A549 (cell line): Measurements from ENCODE around the gene AMMECR1. TPM values are rescaled to one million over a fixed set of nuclear protein-coding genes. Genes with fewer than 3 reads are reported as not detected.

ENCODE experiments used
- ATAC-seq, 2 experiments: fragments of 200-7000 bp in 1 of 2; fragments of >200 bp in 1 of 2; cut with Nextera tagmentation in 1 of 2; cut with Tn5 transposase in 1 of 2; 3 replicates each; pipeline versions ENCODE4 v1.8.0 to v1.9.1; 2018 to 2020; ENCODE audit warnings: mild to moderate bottlenecking in 1 of 2, moderate library complexity in 1 of 2
- CTCF ChIA-PET: fragments of 300-600 bp; sonication (Branson Sonifier 250); formaldehyde crosslinking; extraction: SDS; loops from one replicate; lab custom pipeline; 2021; ENCODE audit warnings: antibody characterized with exemption, inconsistent platforms; lab: Yijun Ruan, JAX
- POLR2A ChIA-PET: fragments of 350-600 bp; formaldehyde crosslinking; extraction: SDS; loops from one replicate; lab custom pipeline; 2021; ENCODE audit warnings: antibody characterized with exemption, inconsistent platforms; lab: Yijun Ruan, JAX
- DNase-seq, 2 experiments: peaks; one replicate each; pipeline versions ENCODE4 v3.0.0 to v3.0.0-alpha.2; 2011 to 2016; ENCODE audit warnings: low read depth in 1 of 2, low spot score in 1 of 2
- FAIRE-seq: peaks from 2 replicates; lab custom pipeline; 2011; peaks lifted over from hg19 to GRCh38; lab: Jason Lieb, UNC
- H3K27ac ChIP-seq, 2 experiments: fragments of >200 bp; sonication (Bioruptor Twin); formaldehyde crosslinking; 3 replicates each; pipeline ENCODE4 v1.5.1; 2016 to 2017
- H3K4me1 ChIP-seq: fragments of >200 bp; sonication (Bioruptor Twin); formaldehyde crosslinking; 3 replicates; pipeline ENCODE4 v1.6.1; 2016
- H3K4me2 ChIP-seq: fragments of >200 bp; sonication (Bioruptor Twin); formaldehyde crosslinking; 3 replicates; pipeline ENCODE4 v1.6.1; 2016
- H3K4me3 ChIP-seq: fragments of >200 bp; sonication (Bioruptor Twin); formaldehyde crosslinking; 3 replicates; pipeline ENCODE4 v1.5.1; 2016
- H3K9me3 ChIP-seq: fragments of >200 bp; sonication (Bioruptor Twin); formaldehyde crosslinking; 3 replicates; pipeline ENCODE4 v1.6.1; 2016
- ATOH8 ChIP-seq: fragments of 250-450 bp; sonication (Bioruptor Pico); IDR thresholded peaks from 2 replicates; pipeline ENCODE4 v1.5.0; 2020; ENCODE audit warnings: low read depth, mild to moderate bottlenecking, moderate library complexity
- BCL3 ChIP-seq: fragments of >200 bp; sonication (Bioruptor Twin); formaldehyde crosslinking; IDR thresholded peaks from 3 replicates; pipeline ENCODE4 v1.6.1; 2016
- CBX8 ChIP-seq: fragments of 200-600 bp; sonication (generic); IDR thresholded peaks from 2 replicates; pipeline ENCODE4 v1.6.1; 2016
- CHD2 ChIP-seq: fragments of 150-350 bp; IDR thresholded peaks from 2 replicates; pipeline ENCODE4 v1.6.1; 2014; ENCODE audit warnings: low read length; ENCODE audit not compliant: partially characterized antibody
- E2F6 ChIP-seq: IDR thresholded peaks from 2 replicates; pipeline ENCODE4 v1.6.1; 2012; ENCODE audit warnings: low read depth, borderline replicate concordance
- ELK1 ChIP-seq: fragments of 150-350 bp; IDR thresholded peaks from 2 replicates; pipeline ENCODE4 v1.6.1; 2014; ENCODE audit warnings: low read depth, mild to moderate bottlenecking, low read length
- FOSL2 ChIP-seq, 2 experiments: fragments of 450-650 bp in 1 of 2; fragments of >200 bp in 1 of 2; sonication (Bioruptor Twin) in 1 of 2; formaldehyde crosslinking; IDR thresholded peaks; 2 replicates each; pipeline versions ENCODE4 v1.5.0 to v1.6.1; 2016 to 2020; ENCODE audit warnings: mild to moderate bottlenecking in 1 of 2, moderate library complexity in 1 of 2
- FOXS1 ChIP-seq: fragments of 250-450 bp; sonication (Bioruptor Pico); IDR thresholded peaks from 2 replicates; pipeline ENCODE4 v1.5.0; 2020; ENCODE audit warnings: mild to moderate bottlenecking, moderate library complexity
- GATA3 ChIP-seq: IDR thresholded peaks from 2 replicates; pipeline ENCODE4 v1.6.1; 2012; ENCODE audit warnings: borderline replicate concordance
- HOXB5 ChIP-seq: fragments of 250-450 bp; sonication (Bioruptor Pico); IDR thresholded peaks from 2 replicates; pipeline ENCODE4 v1.5.0; 2020; ENCODE audit warnings: mild to moderate bottlenecking, moderate library complexity
- JUN ChIP-seq, 2 experiments: fragments of >200 bp; sonication (Bioruptor Twin); formaldehyde crosslinking; IDR thresholded peaks; 2 replicates in 1 of 2; 3 replicates in 1 of 2; pipeline ENCODE4 v1.6.1; 2016 to 2017
- JUNB ChIP-seq: fragments of >200 bp; sonication (Bioruptor Twin); formaldehyde crosslinking; IDR thresholded peaks from 2 replicates; pipeline ENCODE4 v1.6.1; 2016
- KDM5A ChIP-seq: fragments of 200-600 bp; sonication (generic); IDR thresholded peaks from 2 replicates; pipeline ENCODE4 v1.6.1; 2016; ENCODE audit warnings: antibody characterized with exemption, mild to moderate bottlenecking
- MAX ChIP-seq: IDR thresholded peaks from 2 replicates; pipeline ENCODE4 v1.6.1; 2012
- NR3C1 ChIP-seq: fragments of >200 bp; sonication (Bioruptor Twin); formaldehyde crosslinking; IDR thresholded peaks from 3 replicates; pipeline ENCODE4 v1.6.1; 2017
- PHF8 ChIP-seq: fragments of 200-600 bp; sonication (generic); IDR thresholded peaks from 2 replicates; pipeline ENCODE4 v1.6.1; 2016; ENCODE audit warnings: low read depth, mild to moderate bottlenecking, antibody characterized with exemption, moderate library complexity, borderline replicate concordance
- RAD21 ChIP-seq, 2 experiments: fragments of >200 bp in 1 of 2; sonication (Bioruptor Twin) in 1 of 2; formaldehyde crosslinking in 1 of 2; IDR thresholded peaks in 1 of 2; conservative IDR thresholded peaks in 1 of 2; 2 replicates in 1 of 2; 3 replicates in 1 of 2; pipeline ENCODE4 v1.6.1; 2012 to 2018; ENCODE audit warnings: inconsistent platforms in 1 of 2
- RCOR1 ChIP-seq: fragments of 150-350 bp; IDR thresholded peaks from 2 replicates; pipeline ENCODE4 v1.6.1; 2014; ENCODE audit warnings: antibody characterized with exemption, low read length, low read depth
- REST ChIP-seq: fragments of 200-600 bp; sonication (generic); IDR thresholded peaks from 2 replicates; pipeline ENCODE4 v1.6.1; 2016; ENCODE audit warnings: antibody characterized with exemption, mild to moderate bottlenecking, moderate library complexity
- RFX5 ChIP-seq: fragments of 450-650 bp; IDR thresholded peaks from 2 replicates; pipeline ENCODE4 v1.7.1; 2014; ENCODE audit warnings: antibody characterized with exemption, mild to moderate bottlenecking, moderate library complexity
- RNF2 ChIP-seq: fragments of 200-600 bp; sonication (generic); IDR thresholded peaks from 2 replicates; pipeline ENCODE4 v1.6.1; 2016; ENCODE audit warnings: low read depth, mild to moderate bottlenecking, antibody characterized with exemption, moderate library complexity, borderline replicate concordance
- ZC3H11A ChIP-seq: fragments of 450-650 bp; IDR thresholded peaks from 2 replicates; pipeline ENCODE4 v1.6.1; 2014; ENCODE audit warnings: antibody characterized with exemption, mild to moderate bottlenecking
- ZFP36 ChIP-seq: fragments of 450-650 bp; IDR thresholded peaks from 2 replicates; pipeline ENCODE4 v1.6.1; 2014; ENCODE audit warnings: borderline replicate concordance; ENCODE audit not compliant: partially characterized antibody
- WGBS: methylation state at CpG from one replicate; pipeline ENCODE4 v1.1.6; 2017; ENCODE audit errors: missing lambda C conversion rate; 5-methylcytosine and 5-hydroxymethylcytosine counted together
- polyA plus RNA-seq, 4 experiments: library from polyadenylated mRNA; depleted of rRNA in 3 of 4; stranded (reverse); fragments of >200 nt; fragmentation: RNase III in 1 of 4; extraction: RNeasy Plus Mini Kit Qiagen cat#74134 plus additional on column Dnase treatment in 1 of 4; gene quantifications; 2 replicates in 3 of 4; 3 replicates in 1 of 4; pipeline ENCODE4 v1.2.3, GENCODE V29; 2011 to 2017

Gene AMMECR1
- polyA plus RNA-seq, 2 of the 4 experiments (the other 2 are of a cell fraction) = 7.9 to 13.7 TPM

GRCh38 chrX:110224926-110225617 is 92.8 kb downstream of the AMMECR1 start:
- Histone ChIP-seq H3K4me1 (peaks cover 19% of the 10 kb centered on the region), H3K9me3 (no peaks in the 10 kb centered on the region), H3K27ac (no peak overlapping the region), H3K4me3 (no peak overlapping the region), H3K4me2 (no peak overlapping the region)
- ATAC-seq = no peak
- peak; percentile 84 for FAIRE-seq
- TF ChIP-seq ZFP36 (no peak), JUN (IDR thresholded peaks at IDR 0.05) (no peak), RFX5 (no peak), CBX8 (no peak), CHD2 (no peak), RAD21 (conservative IDR thresholded peaks at IDR 0.05 in 1 of 2, IDR thresholded peaks at IDR 0.05 in 1 of 2) (no peak), ELK1 (no peak), ZC3H11A (no peak)
- WGBS = 62% methylated on average over 3 of the region's 3 CpGs
- ChIA-PET POLR2A (no interaction called here), CTCF (no interaction called here)
- no peak for DNase-seq

GRCh38 chrX:110222497-110223257 is 95.2 kb downstream of the AMMECR1 start:
- FAIRE-seq = peak; percentile 95
- POLR2A ChIA-PET = no interaction called here

GRCh38 chrX:110219920-110220319 is 98.0 kb downstream of the AMMECR1 start:
- FAIRE-seq (no peak), DNase-seq (peak in 1 of 2 experiments; percentile 58), ATAC-seq (peak; percentile 86 to 89; a peak in 5 of 6 replicates)
- H3K4me1 ChIP-seq = peaks cover 56% of the 10 kb centered on the region
- peak overlapping the region; percentile 88 for H3K4me2 ChIP-seq
- ChIA-PET CTCF (interaction anchor here (2.0 kb wide), 1 partner anchor 9 kb away, joined by 7 read pairs; no protein-coding TSS in a partner anchor), POLR2A (interaction anchor here (1.0 to 1.2 kb wide), 2 partner anchors 9 to 96 kb away, joined by 3 read pairs; no protein-coding TSS in a partner anchor)
- H3K27ac ChIP-seq = peak overlapping the region; percentile 85 to 86
- H3K4me3 ChIP-seq = no peak overlapping the region
- H3K9me3 ChIP-seq = no peaks in the 10 kb centered on the region
- WGBS = 0% methylated on average over 1 of the region's 1 CpG
- no peak for TF ChIP-seq RNF2
- peak; percentile 12; the same call in 1 of the 2 replicates for TF ChIP-seq GATA3
- peak; percentile 53; the same call in 1 of the 2 replicates for TF ChIP-seq FOSL2 (IDR thresholded peaks at IDR 0.05)
- peak; percentile 61 for TF ChIP-seq FOSL2 (CRISPR knock-in tag; IDR thresholded peaks at IDR 0.05)
- no peak for TF ChIP-seq BCL3
- no peak for TF ChIP-seq HOXB5
- peak; percentile 43; the same call in 1 of the 2 replicates for TF ChIP-seq JUNB
- TF ChIP-seq REST = peak; percentile 68; the same call in 1 of the 2 replicates
- no peak for TF ChIP-seq JUN (IDR thresholded peaks at IDR 0.05)

More at GRCh38 chrX:110222497-110223257, 95.2 kb downstream of the AMMECR1 start:
- no peak for TF ChIP-seq FOXS1 (CRISPR knock-in tag)
- TF ChIP-seq KDM5A = no peak
- TF ChIP-seq E2F6 = no peak
- no peak for TF ChIP-seq ATOH8
- TF ChIP-seq MAX = no peak
- TF ChIP-seq NR3C1 = no peak
- TF ChIP-seq RCOR1 = no peak
- TF ChIP-seq JUNB = no peak
- TF ChIP-seq CHD2 = no peak
- no peak for TF ChIP-seq PHF8
- Histone ChIP-seq H3K27ac (peak overlapping the region in 1 of 2 experiments; percentile 46; a peak in 1 of 6 replicates), H3K9me3 (no peaks in the 10 kb centered on the region), H3K4me1 (peaks cover 43% of the 10 kb centered on the region), H3K4me2 (no peak overlapping the region), H3K4me3 (no peak overlapping the region)
- 100% methylated on average over 1 of the region's 2 CpGs for WGBS
- CTCF ChIA-PET = interaction anchor here (0.6 kb wide), 1 partner anchor 187 kb away, joined by 3 read pairs; no protein-coding TSS in a partner anchor
- ATAC-seq = no peak
- DNase-seq = no peak
